Fibroblast of peridontal ligament (primary cell): Measurements from ENCODE around the gene FCMR.
"Not testable (repeated sequence)": the region's sequence is repeated elsewhere in the genome, so short reads cannot be mapped to it uniquely, and the experiment has no call there.

Source experiments
- DNase-seq: peaks from one replicate; pipeline ENCODE4 v3.0.0-alpha.2; 2010; ENCODE audit errors: extremely low read depth

Gene FCMR

GRCh38 chr1:206873603-206874188, 48.0 kb downstream of the FCMR start:
- DNase-seq: no peak

- peak; percentile 5 for DNase-seq
These were observed 49.6 kb downstream of the FCMR start for GRCh38 chr1:206872139-206872538.

DNA sequence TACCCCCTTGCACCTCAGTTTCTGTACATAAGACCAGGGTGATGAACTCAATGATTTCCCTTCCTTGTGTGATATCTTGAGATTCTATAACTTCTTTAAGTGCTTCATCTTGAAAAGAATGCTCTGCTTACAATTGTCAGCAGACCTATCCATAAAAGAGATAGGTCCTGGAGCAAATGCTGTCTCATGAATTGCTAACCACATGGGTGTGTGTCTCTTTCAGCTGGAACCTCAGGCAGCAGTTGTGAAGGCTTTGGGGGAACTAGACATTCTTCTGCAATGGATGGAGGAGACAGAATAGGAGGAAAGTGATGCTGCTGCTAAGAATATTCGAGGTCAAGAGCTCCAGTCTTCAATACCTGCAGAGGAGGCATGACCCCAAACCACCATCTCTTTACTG, 53.5 kb downstream of the FCMR start:
- DNase-seq: no peak

- no peak for DNase-seq
These were observed 54.0 kb downstream of the FCMR start for GRCh38 chr1:206867716-206868115.

DNA sequence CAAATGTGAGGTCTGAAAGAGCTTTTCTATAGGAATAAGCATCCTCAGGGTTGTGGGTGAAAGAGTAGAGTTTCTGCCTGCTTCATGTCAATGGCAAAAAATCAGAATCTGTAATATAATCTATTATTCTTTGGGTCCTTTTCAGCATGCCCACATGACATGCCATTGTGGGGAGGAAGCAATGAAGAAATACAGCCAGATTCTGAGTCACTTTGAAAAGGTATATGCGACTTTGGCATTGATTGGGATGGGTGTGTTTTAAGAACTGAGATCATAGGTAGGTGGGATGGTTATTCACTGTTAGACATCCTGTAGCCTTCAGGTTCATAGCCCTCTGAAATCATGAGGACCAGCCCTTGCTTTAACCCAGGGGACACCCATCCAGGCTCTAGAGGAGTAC, 54.5 kb downstream of the FCMR start:
- no peak for DNase-seq

- DNase-seq: peak; percentile 22
These were observed 55.7 kb downstream of the FCMR start for GRCh38 chr1:206866062-206866461.

DNA sequence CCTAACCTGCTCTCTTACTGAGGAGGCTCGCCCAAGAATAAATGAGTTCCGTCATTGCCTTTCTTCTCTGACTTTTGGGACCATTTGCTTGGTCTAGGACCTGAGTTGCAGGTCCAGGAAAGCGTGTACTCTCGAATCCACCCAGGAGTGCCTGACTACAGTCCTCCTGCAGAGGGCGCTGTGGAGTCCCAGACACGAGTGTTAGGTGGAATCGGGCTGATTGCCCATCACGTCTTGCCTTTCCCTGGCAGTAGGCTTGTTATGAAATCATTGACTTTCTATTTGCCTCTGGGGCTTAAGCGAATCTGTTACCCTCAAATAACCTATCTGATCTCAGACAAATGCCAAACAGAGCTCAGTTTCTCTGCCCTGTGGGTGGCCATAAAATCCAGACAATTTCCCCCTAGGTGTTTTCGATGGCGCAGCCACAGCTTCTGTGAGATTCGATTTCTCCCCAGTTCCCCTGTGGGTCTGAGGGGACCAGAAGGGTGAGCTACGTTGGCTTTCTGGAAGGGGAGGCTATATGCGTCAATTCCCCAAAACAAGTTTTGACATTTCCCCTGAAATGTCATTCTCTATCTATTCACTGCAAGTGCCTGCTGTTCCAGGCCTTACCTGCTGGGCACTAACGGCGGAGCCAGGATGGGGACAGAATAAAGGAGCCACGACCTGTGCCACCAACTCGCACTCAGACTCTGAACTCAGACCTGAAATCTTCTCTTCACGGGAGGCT, 56.6 kb downstream of the FCMR start, which contains the start of gene IL20:
TSS of gene IL20 (plus strand) at position 685 of the 733 bp plus-strand sequence. CDS start 230 bp downstream, outside the sequence.
- peak; percentile 79 for DNase-seq

- no peak for DNase-seq
These were observed 58.5 kb downstream of the FCMR start for GRCh38 chr1:206863266-206863665.

DNA sequence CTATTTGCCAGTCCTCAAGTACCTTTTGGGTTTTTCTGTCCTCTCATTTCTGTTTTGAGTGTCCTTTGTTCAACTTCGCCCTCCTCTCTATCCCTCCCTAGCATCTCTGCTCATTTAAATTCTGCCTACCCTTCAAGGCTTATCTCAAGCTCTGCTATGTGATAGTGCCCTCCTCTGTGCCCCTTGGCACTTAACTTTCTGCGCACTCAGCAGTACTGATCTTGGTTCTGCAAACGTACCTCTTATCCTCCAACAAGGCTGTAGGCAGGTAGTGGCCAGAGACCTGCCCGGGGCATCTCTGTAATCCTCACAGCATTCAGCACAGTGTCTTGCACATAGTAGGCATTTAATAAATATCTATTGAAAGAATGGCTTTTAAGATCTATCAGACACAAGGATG, 61.6 kb downstream of the FCMR start:
- no peak for DNase-seq

GRCh38 chr1:206859082-206859521, 62.6 kb downstream of the FCMR start:
- no peak for DNase-seq

DNA sequence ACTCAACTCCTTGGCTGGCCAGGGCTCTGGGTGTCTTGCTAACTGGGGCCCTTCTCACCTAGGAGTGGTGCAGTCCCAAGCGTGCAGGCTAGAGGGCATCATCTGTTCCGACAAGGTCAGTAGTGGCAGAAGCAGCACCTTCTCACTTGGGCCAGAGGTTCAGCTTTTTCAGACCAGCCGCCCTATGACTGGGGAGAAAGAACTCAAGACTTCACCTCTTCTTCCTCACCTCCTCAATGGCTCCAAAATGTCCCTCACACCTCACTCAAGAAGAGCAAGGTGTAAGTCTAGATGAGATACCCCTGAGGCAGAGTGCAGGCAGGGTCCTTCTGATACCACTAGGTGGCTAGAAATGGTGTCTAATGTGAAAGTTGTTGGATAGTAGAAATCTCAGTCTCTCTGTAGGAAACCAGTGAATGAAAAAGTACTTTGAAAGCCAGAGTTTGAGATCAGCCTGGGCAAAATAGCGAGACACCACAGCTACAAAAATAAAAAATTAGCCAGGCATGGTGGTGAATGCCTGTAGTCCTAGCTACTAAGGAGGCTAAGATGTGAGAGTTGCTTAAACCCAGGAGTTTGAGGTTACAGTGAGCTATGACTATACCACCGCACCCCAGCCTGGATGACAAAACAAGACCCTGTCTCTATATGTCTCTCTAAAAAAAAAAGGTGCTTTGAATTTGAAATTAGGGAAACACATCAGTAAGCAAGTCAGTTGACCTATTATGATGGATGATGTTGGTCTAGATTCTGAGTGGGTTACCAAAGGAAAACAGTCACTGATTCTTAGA, 64.9 kb downstream of the FCMR start:
- DNase-seq: no peak

GRCh38 chr1:206855859-206856258, 65.9 kb downstream of the FCMR start:
- no peak for DNase-seq

- DNase-seq: no peak
These were observed 67.2 kb downstream of the FCMR start for GRCh38 chr1:206854401-206855129.

DNA sequence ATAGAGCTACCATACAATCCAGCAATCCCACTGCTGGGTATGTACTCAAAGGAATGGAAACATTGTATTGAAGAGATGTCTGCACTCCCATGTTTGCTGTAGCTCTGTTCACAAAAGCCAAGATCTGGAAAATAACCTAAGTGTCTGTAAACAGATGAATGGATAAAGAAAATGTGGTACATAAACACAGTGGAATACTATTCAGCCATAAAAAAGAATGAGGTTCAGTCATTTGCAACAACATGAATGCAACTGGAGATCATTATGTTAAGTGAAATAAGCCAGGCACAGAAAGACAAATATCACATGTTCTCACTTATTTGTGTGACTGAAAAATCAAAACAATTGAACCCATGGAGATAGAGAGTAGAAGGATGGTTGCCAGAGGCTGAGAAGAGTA, 68.0 kb downstream of the FCMR start:
- DNase-seq: not testable (repeated sequence)
